Right lobe of liver (tissue), 4 donors: Measurements from ENCODE around the gene ALDH3B1.

ENCODE experiments used
- CTCF ChIP-seq, 4 donors: fragments of 200-600 bp in 3 of 4; fragments of 450-650 bp in 1 of 4; IDR thresholded peaks; one replicate each; pipeline versions ENCODE4 v1.5.1 to v1.8.0; 2016 to 2022; ENCODE audit warnings: antibody characterized with exemption in 4 of 4, mild to moderate bottlenecking in 2 of 4
- POLR2A ChIP-seq: fragments of 450-650 bp; IDR thresholded peaks from one replicate; pipeline ENCODE4 v1.6.1; 2017; ENCODE audit warnings: antibody characterized with exemption, mild to moderate bottlenecking
- donor health status: DM: no; HTN: no; CAD: no.
- donor health status: DM: no; HTN: no; CAD: no.
- donor health status: DM: no; HTN: yes; CAD: no.

GRCh38 chr11:67997475-67997921 lies 12.6 kb upstream of the ALDH3B1 start:
- no peak for TF ChIP-seq CTCF (IDR thresholded peaks at IDR 0.05)
- TF ChIP-seq POLR2A: no peak
